SK-N-MC (cell line): Measurements from ENCODE around the gene TRIM68.

Source experiments
- EZH2 ChIP-seq: fragments of 200-600 bp; sonication (generic); IDR thresholded peaks from one replicate; pipeline ENCODE4 v1.6.1; 2017; ENCODE audit warnings: antibody characterized with exemption
- POLR2AphosphoS5 ChIP-seq: IDR thresholded peaks from 2 replicates; pipeline ENCODE4 v1.6.1; 2012; ENCODE audit warnings: mild to moderate bottlenecking, low read depth, low read length, borderline replicate concordance

GRCh38 chr11:4644233-4644632 lies 36.2 kb upstream of the TRIM68 start:
- TF ChIP-seq POLR2AphosphoS5 = no peak
- TF ChIP-seq EZH2 = no peak
